HG03097 (cell line): Measurements from ENCODE around the gene MYMX.
A peak's percentile ranks its signal among the peaks of the same experiment; 100 is the strongest.

Source experiments
- ATAC-seq: cut with Tn5 transposase; IDR thresholded peaks from one replicate; pipeline ENCODE4 v1.9.1; 2021; ENCODE audit not compliant: unreplicated experiment, low FRiP score

The MYMX gene

GRCh38 chr6:44262467-44263353 is 46.0 kb downstream of the MYMX start:
- ATAC-seq: no peak

GRCh38 chr6:44263354-44264100 is 46.8 kb downstream of the MYMX start:
- ATAC-seq: no peak

GRCh38 chr6:44264154-44265006 is 47.7 kb downstream of the MYMX start:
- ATAC-seq: no peak

- ATAC-seq: peak; percentile 34
These were observed 48.4 kb downstream of the MYMX start, which contains the start of gene NFKBIE for GRCh38 chr6:44265007-44265721. NFKBIE (minus strand) TSS chr6:44265551; CDS start chr6:44265346, 205 bp downstream.

GRCh38 chr6:44265722-44266233 is 49.1 kb downstream of the MYMX start:
- no peak for ATAC-seq

GRCh38 chr6:44266347-44266746 is 49.6 kb downstream of the MYMX start:
- ATAC-seq: no peak

- ATAC-seq: no peak
These were observed 50.5 kb downstream of the MYMX start for GRCh38 chr6:44267252-44267651.
